Endodermal cell (in vitro differentiated cells): ENCODE measurements around the gene COX7A2L. TPM values are rescaled to one million over a fixed set of nuclear protein-coding genes. Genes with fewer than 3 reads are reported as not detected.

Source experiments
- DNase-seq: peaks from one replicate; pipeline ENCODE4 v3.0.0-alpha.2; 2017
- H3K27ac ChIP-seq: 2 replicates; pipeline ENCODE4 v1.5.1; 2013; ENCODE audit warnings: mild to moderate bottlenecking, low read depth, low read length, moderate library complexity
- H3K27me3 ChIP-seq: 2 replicates; pipeline ENCODE4 v1.6.1; 2013; ENCODE audit warnings: mild to moderate bottlenecking, low read length, moderate library complexity; ENCODE audit not compliant: insufficient read depth, control insufficient read depth, poor library complexity, severe bottlenecking
- H3K36me3 ChIP-seq: 2 replicates; pipeline ENCODE4 v1.7.0; 2013; ENCODE audit warnings: mild to moderate bottlenecking, low read length, moderate library complexity; ENCODE audit not compliant: control insufficient read depth, insufficient read depth
- H3K4me1 ChIP-seq: one replicate; pipeline ENCODE4 v1.7.0; 2013; ENCODE audit warnings: low read length; ENCODE audit not compliant: control insufficient read depth, insufficient read depth
- H3K4me3 ChIP-seq: 2 replicates; pipeline ENCODE4 v1.5.1; 2013; ENCODE audit warnings: mild to moderate bottlenecking, low read length, moderate library complexity
- H3K9ac ChIP-seq: 2 replicates; pipeline ENCODE4 v1.6.1; 2013; ENCODE audit warnings: mild to moderate bottlenecking, low read length, moderate library complexity; ENCODE audit not compliant: poor library complexity, severe bottlenecking; ENCODE audit errors: extremely low read depth
- H3K9me3 ChIP-seq: 2 replicates; pipeline ENCODE4 v1.6.1; 2013; ENCODE audit warnings: mild to moderate bottlenecking, low read length, moderate library complexity; ENCODE audit not compliant: control insufficient read depth
- H3K27ac Mint-ChIP-seq: 2 replicates; pipeline ENCODE4 v1.8.0; 2020; ENCODE audit warnings: mixed read lengths
- H3K27me3 Mint-ChIP-seq: 2 replicates; pipeline ENCODE4 v1.8.0; 2021; ENCODE audit warnings: mild to moderate bottlenecking, mixed read lengths; ENCODE audit not compliant: insufficient read depth
- H3K36me3 Mint-ChIP-seq: 2 replicates; pipeline ENCODE4 v1.8.0; 2020; ENCODE audit warnings: low read depth, mixed read lengths
- H3K4me1 Mint-ChIP-seq: 2 replicates; pipeline ENCODE4 v1.8.0; 2020; ENCODE audit warnings: mixed read lengths
- H3K4me3 Mint-ChIP-seq: 2 replicates; pipeline ENCODE4 v1.8.0; 2020; ENCODE audit warnings: mild to moderate bottlenecking, moderate library complexity, mixed read lengths
- H3K9me3 Mint-ChIP-seq: 2 replicates; pipeline ENCODE4 v1.8.0; 2020; ENCODE audit warnings: mild to moderate bottlenecking, mixed read lengths
- CTCF ChIP-seq: fragments of 200-600 bp; sonication (generic); conservative IDR thresholded peaks from 2 replicates; pipeline ENCODE4 v1.5.0; 2021; ENCODE audit warnings: antibody characterized with exemption, mild to moderate bottlenecking
- WGBS, 2 experiments: methylation state at CpG; one replicate each; pipeline versions ENCODE4 v1.1.5 to v1.1.7; 2013; ENCODE audit warnings: missing lambda C conversion rate in 2 of 2, mixed read lengths in 1 of 2; ENCODE audit not compliant: insufficient coverage in 1 of 2, insufficient read length in 1 of 2; 5-methylcytosine and 5-hydroxymethylcytosine counted together
- total RNA-seq, 2 donors: library from RNA; stranded (reverse); fragmentation: NEBNext Ultra II Directional in 1 of 2; extraction: Animal tissue kit (Norgen Biotek cat#: 25700) in 1 of 2; gene quantifications; 2 replicates in 1 of 2; 3 replicates in 1 of 2; pipeline ENCODE4 v1.2.1, GENCODE V29; 2021

COX7A2L gene
- total RNA-seq, 2 donors from 2014 or later = 113 to 117 TPM

GRCh38 chr2:42324949-42325348 lies 36.1 kb downstream of the COX7A2L start:
- H3K27ac Mint-ChIP-seq = peak overlapping the region; percentile 1
- no peak overlapping the region for H3K4me3 Mint-ChIP-seq
- DNase-seq = no peak
- Histone ChIP-seq H3K27me3 (no peaks in the 10 kb centered on the region), H3K9ac (no peak overlapping the region), H3K27ac (no peak overlapping the region), H3K9me3 (no peaks in the 10 kb centered on the region), H3K36me3 (peaks cover 75% of the 10 kb centered on the region), H3K4me1 (no peaks in the 10 kb centered on the region), H3K4me3 (no peak overlapping the region)
- TF ChIP-seq CTCF = no peak
- peaks cover 47% of the 10 kb centered on the region for H3K36me3 Mint-ChIP-seq
- no peaks in the 10 kb centered on the region for H3K9me3 Mint-ChIP-seq
- no peaks in the 10 kb centered on the region for H3K27me3 Mint-ChIP-seq
- WGBS, 2 experiments = 92 to 100% methylated on average over 1 to 2 of the region's 2 CpGs
- H3K4me1 Mint-ChIP-seq = no peaks in the 10 kb centered on the region

GRCh38 chr2:42324244-42324643 lies 36.8 kb downstream of the COX7A2L start:
- no peak for TF ChIP-seq CTCF
- Mint-ChIP-seq H3K4me1 (no peaks in the 10 kb centered on the region), H3K27ac (no peak overlapping the region), H3K27me3 (no peaks in the 10 kb centered on the region), H3K9me3 (no peaks in the 10 kb centered on the region), H3K36me3 (peaks cover 45% of the 10 kb centered on the region), H3K4me3 (no peak overlapping the region)
- Histone ChIP-seq H3K4me3 (no peak overlapping the region), H3K27ac (no peak overlapping the region), H3K4me1 (no peaks in the 10 kb centered on the region), H3K27me3 (no peaks in the 10 kb centered on the region), H3K9ac (no peak overlapping the region), H3K9me3 (no peaks in the 10 kb centered on the region), H3K36me3 (peaks cover 75% of the 10 kb centered on the region)
- DNase-seq = no peak
- whole genome bisulfite sequencing, 2 experiments = 91 to 97% methylated on average over 4 of the region's 4 CpGs

GRCh38 chr2:42321452-42322064 lies 39.5 kb downstream of the COX7A2L start:
- H3K27ac Mint-ChIP-seq = no peak overlapping the region
- no peaks in the 10 kb centered on the region for H3K27me3 ChIP-seq
- no peak for DNase-seq
- H3K4me3 Mint-ChIP-seq = no peak overlapping the region
- no peak overlapping the region for H3K9ac ChIP-seq
- H3K4me1 Mint-ChIP-seq = no peaks in the 10 kb centered on the region
- H3K27ac ChIP-seq = no peak overlapping the region
- peaks cover 59% of the 10 kb centered on the region for H3K36me3 Mint-ChIP-seq
- no peaks in the 10 kb centered on the region for H3K4me1 ChIP-seq
- peaks cover 78% of the 10 kb centered on the region for H3K36me3 ChIP-seq
- no peaks in the 10 kb centered on the region for H3K9me3 ChIP-seq
- H3K9me3 Mint-ChIP-seq = no peaks in the 10 kb centered on the region
- H3K4me3 ChIP-seq = no peak overlapping the region
- no peak for TF ChIP-seq CTCF
- WGBS, 2 experiments = 81 to 100% methylated on average over 1 to 2 of the region's 2 CpGs
- no peaks in the 10 kb centered on the region for H3K27me3 Mint-ChIP-seq
